Esophagus squamous epithelium (tissue), 4 donors: ENCODE data around the gene MRPL41.

Experiments used
- CTCF ChIP-seq, 6 experiments: fragments of 450-650 bp in 4 of 6; fragments of 200-600 bp in 2 of 6; sonication (generic) in 2 of 6; IDR thresholded peaks; one replicate each; pipeline ENCODE4 v1.5.1; 2016 to 2019; ENCODE audit warnings: antibody characterized with exemption in 6 of 6, mild to moderate bottlenecking in 4 of 6, moderate library complexity in 4 of 6
- POLR2A ChIP-seq, 4 donors: fragments of 450-650 bp; IDR thresholded peaks; one replicate each; pipeline ENCODE4 v1.6.1; 2017; ENCODE audit warnings: antibody characterized with exemption in 4 of 4, mild to moderate bottlenecking in 4 of 4, moderate library complexity in 3 of 4

DNA sequence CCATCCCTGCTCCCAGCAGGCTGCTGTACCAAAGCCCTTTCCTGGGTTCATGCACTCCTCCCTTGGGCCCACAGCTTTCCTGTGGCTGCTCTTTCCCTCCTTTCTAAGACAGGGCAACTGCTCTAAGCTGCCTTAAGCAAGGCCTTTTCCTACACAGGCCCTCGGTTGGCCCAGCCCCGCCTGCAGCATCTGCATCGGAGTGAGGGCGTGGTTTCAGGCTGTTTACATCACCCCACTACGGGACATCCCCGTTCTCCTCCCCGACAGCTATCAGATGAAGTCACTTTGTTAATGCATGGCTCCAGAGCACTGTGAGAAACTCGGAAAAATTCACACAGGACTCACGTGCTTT is 23.7 kb downstream of the MRPL41 start:
- TF ChIP-seq CTCF (IDR thresholded peaks at IDR 0.05) (no peak), POLR2A (IDR thresholded peaks at IDR 0.05) (no peak)
